ENCODE measurements around the gene TM9SF4.
A peak's percentile ranks its signal among the peaks of the same experiment; 100 is the strongest.

Gene TM9SF4

GRCh38 chr20:32208499-32209154, 99.1 kb downstream of the TM9SF4 start:
- no peak for DNase-seq
- POLR2A ChIA-PET: no interaction called here
- Histone ChIP-seq H3K27me3 (replicated peaks in 2 of 5; ENCODE audit: control insufficient read depth in 4 of 5, insufficient read depth in 5 of 5, low read length in 4 of 5) (no peaks in the 10 kb centered on the region), H3K4me3 (ENCODE audit: control insufficient read depth in 1 of 7, extremely low read depth in 1 of 7, insufficient read depth in 4 of 7, low read depth in 2 of 7, low read length in 6 of 7) (peak overlapping the region in 6 of 7 experiments; percentile 71 to 100 (median 96)), H3K4me1 (ENCODE audit: control extremely low read depth in 1 of 4, control insufficient read depth in 4 of 4, insufficient read depth in 4 of 4, low read length in 3 of 4) (peaks cover 19 to 47% (median 41%) of the 10 kb centered on the region in 4 experiments), H3K9me3 (ENCODE audit: control extremely low read depth in 1 of 5, control insufficient read depth in 4 of 5, insufficient read depth in 2 of 5, low read depth in 1 of 5, low read length in 4 of 5) (no peaks in the 10 kb centered on the region), H3K27ac (ENCODE audit: insufficient read depth in 1 of 2, low read depth in 1 of 2, low read length in 2 of 2, poor library complexity in 1 of 2, severe bottlenecking in 2 of 2) (peak overlapping the region; percentile 64 to 94), H3K36me3 (ENCODE audit: control insufficient read depth in 4 of 4, insufficient read depth in 4 of 4, low read length in 3 of 4) (peaks cover 3 to 36% (median 17%) of the 10 kb centered on the region in 4 experiments)
- WGBS (ENCODE audit: insufficient coverage): 89% methylated on average over 6 of the region's 13 CpGs
- CTCF ChIA-PET: interaction anchor here (2.0 kb wide), 1 partner anchor 10 kb away, joined by 5 read pairs; no protein-coding TSS in a partner anchor

DNA sequence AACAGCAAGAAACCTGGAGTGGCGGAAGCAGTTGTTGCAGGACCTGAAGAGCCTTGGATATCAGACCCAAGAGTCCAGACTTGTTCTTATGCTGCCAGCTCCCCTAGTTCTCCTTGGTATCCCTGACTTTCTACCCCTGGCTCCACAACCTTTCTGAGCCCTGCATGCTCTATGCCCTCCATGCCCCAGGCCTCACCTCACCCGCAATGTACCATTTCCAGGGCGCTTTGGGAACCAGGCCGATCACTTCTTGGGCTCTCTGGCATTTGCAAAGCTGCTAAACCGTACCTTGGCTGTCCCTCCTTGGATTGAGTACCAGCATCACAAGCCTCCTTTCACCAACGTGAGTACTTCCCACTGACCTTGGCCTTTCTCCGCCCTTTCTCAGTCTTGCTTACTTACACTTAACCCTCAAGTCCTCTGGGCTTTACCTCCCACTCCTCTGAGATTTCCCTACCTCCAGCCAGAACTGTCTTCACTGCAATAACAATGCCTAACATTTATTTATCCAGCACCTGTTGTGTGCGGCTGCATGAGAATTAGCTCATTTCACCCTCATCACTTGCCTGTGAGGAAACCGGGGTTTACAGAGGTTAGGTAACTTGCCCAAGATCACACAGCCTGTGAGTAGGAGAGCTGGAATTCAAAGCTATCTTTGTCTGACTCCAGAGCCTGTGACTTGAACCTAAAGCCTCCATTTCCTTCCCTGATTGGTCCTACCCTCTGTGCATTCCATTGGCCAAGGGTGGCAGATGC, 100.5 kb downstream of the TM9SF4 start:
- ChIA-PET POLR2A (interaction anchor here (0.8 kb wide), 1 partner anchor 11 kb away, joined by 3 read pairs; no protein-coding TSS in a partner anchor), CTCF (interaction anchor here (2.0 kb wide), 1 partner anchor 8 kb away, joined by 5 read pairs; no protein-coding TSS in a partner anchor)
- no peak for DNase-seq

DNA sequence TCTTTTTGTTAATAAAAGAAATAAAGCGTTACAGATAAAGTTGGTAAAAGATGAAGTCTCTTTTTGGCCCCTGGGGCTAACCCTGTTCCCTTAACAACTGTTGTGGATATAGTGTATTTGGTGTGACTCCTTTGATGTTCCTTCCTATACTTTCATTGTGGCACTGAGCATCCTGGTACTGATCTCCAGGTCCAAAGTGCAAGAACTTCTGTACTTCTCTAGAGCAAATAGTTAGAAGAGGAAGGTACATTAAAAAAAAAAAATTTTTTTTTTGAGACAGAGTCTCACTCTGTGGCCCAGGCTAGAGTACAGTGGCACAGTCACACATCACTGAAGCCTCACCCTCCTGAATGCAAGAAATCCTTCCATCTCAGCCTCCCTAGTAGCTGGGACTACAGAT, 104.4 kb downstream of the TM9SF4 start:
- H3K36me3 ChIP-seq (ENCODE audit: control insufficient read depth in 4 of 4, insufficient read depth in 4 of 4, low read length in 3 of 4): peaks cover 5 to 68% (median 47%) of the 10 kb centered on the region in 4 experiments
- DNase-seq: no peak
- no peak overlapping the region for H3K4me3 ChIP-seq (ENCODE audit: control insufficient read depth in 1 of 7, extremely low read depth in 1 of 7, insufficient read depth in 4 of 7, low read depth in 2 of 7, low read length in 6 of 7)
- WGBS (ENCODE audit: insufficient coverage): no CpG with 5 or more reads among the region's 1 CpG
- POLR2A ChIA-PET: no interaction called here
- H3K27ac ChIP-seq (ENCODE audit: insufficient read depth in 1 of 2, low read depth in 1 of 2, low read length in 2 of 2, poor library complexity in 1 of 2, severe bottlenecking in 2 of 2): no peak overlapping the region
- H3K4me1 ChIP-seq (ENCODE audit: control extremely low read depth in 1 of 4, control insufficient read depth in 4 of 4, insufficient read depth in 4 of 4, low read length in 3 of 4): peaks cover 0 to 7% (median 1%) of the 10 kb centered on the region in 4 experiments
- CTCF ChIA-PET: no interaction called here
- no peaks in the 10 kb centered on the region for H3K9me3 ChIP-seq (ENCODE audit: control extremely low read depth in 1 of 5, control insufficient read depth in 4 of 5, insufficient read depth in 2 of 5, low read depth in 1 of 5, low read length in 4 of 5)
- H3K27me3 ChIP-seq (replicated peaks in 2 of 5; ENCODE audit: control insufficient read depth in 4 of 5, insufficient read depth in 5 of 5, low read length in 4 of 5): no peaks in the 10 kb centered on the region

More for the DNA sequence above, 100.5 kb downstream of the TM9SF4 start:
- WGBS (ENCODE audit: insufficient coverage): 96% methylated on average over 8 of the region's 9 CpGs
- H3K9me3 ChIP-seq (ENCODE audit: control extremely low read depth in 1 of 5, control insufficient read depth in 4 of 5, insufficient read depth in 2 of 5, low read depth in 1 of 5, low read length in 4 of 5): no peaks in the 10 kb centered on the region
- no peaks in the 10 kb centered on the region for H3K27me3 ChIP-seq (replicated peaks in 2 of 5; ENCODE audit: control insufficient read depth in 4 of 5, insufficient read depth in 5 of 5, low read length in 4 of 5)
- no peak overlapping the region for H3K4me3 ChIP-seq (ENCODE audit: control insufficient read depth in 1 of 7, extremely low read depth in 1 of 7, insufficient read depth in 4 of 7, low read depth in 2 of 7, low read length in 6 of 7)
- peaks cover 3 to 33% (median 22%) of the 10 kb centered on the region in 4 experiments for H3K36me3 ChIP-seq (ENCODE audit: control insufficient read depth in 4 of 4, insufficient read depth in 4 of 4, low read length in 3 of 4)
- H3K27ac ChIP-seq (ENCODE audit: insufficient read depth in 1 of 2, low read depth in 1 of 2, low read length in 2 of 2, poor library complexity in 1 of 2, severe bottlenecking in 2 of 2): no peak overlapping the region
- H3K4me1 ChIP-seq (ENCODE audit: control extremely low read depth in 1 of 4, control insufficient read depth in 4 of 4, insufficient read depth in 4 of 4, low read length in 3 of 4): peaks cover 12 to 36% (median 33%) of the 10 kb centered on the region in 4 experiments

DNA sequence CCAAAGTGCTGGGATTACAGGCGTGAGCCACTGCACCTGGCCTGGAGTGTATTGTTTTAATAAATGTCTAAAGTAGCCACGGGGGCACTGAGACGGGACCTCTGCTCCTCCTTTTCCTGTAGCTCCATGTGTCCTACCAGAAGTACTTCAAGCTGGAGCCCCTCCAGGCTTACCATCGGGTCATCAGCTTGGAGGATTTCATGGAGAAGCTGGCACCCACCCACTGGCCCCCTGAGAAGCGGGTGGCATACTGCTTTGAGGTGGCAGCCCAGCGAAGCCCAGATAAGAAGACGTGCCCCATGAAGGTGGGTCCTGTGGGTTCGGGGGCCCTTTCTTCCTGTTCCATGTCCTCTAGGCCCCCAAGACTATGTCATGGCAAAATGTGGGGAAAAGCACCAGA, 105.6 kb downstream of the TM9SF4 start:
- Histone ChIP-seq H3K9me3 (ENCODE audit: control extremely low read depth in 1 of 5, control insufficient read depth in 4 of 5, insufficient read depth in 2 of 5, low read depth in 1 of 5, low read length in 4 of 5) (no peaks in the 10 kb centered on the region), H3K27ac (ENCODE audit: insufficient read depth in 1 of 2, low read depth in 1 of 2, low read length in 2 of 2, poor library complexity in 1 of 2, severe bottlenecking in 2 of 2) (no peak overlapping the region), H3K4me1 (ENCODE audit: control extremely low read depth in 1 of 4, control insufficient read depth in 4 of 4, insufficient read depth in 4 of 4, low read length in 3 of 4) (no peaks in the 10 kb centered on the region), H3K36me3 (ENCODE audit: control insufficient read depth in 4 of 4, insufficient read depth in 4 of 4, low read length in 3 of 4) (peaks cover 5 to 66% (median 48%) of the 10 kb centered on the region in 4 experiments), H3K27me3 (replicated peaks in 2 of 5; ENCODE audit: control insufficient read depth in 4 of 5, insufficient read depth in 5 of 5, low read length in 4 of 5) (no peaks in the 10 kb centered on the region), H3K4me3 (ENCODE audit: control insufficient read depth in 1 of 7, extremely low read depth in 1 of 7, insufficient read depth in 4 of 7, low read depth in 2 of 7, low read length in 6 of 7) (no peak overlapping the region)
- ChIA-PET CTCF (interaction anchor here (0.6 to 1.8 kb wide), 2 partner anchors 20 to 64 kb away, joined by 3 read pairs; no protein-coding TSS in a partner anchor), POLR2A (no interaction called here)
- WGBS (ENCODE audit: insufficient coverage): 95% methylated on average over 7 of the region's 8 CpGs
- DNase-seq: no peak

DNA sequence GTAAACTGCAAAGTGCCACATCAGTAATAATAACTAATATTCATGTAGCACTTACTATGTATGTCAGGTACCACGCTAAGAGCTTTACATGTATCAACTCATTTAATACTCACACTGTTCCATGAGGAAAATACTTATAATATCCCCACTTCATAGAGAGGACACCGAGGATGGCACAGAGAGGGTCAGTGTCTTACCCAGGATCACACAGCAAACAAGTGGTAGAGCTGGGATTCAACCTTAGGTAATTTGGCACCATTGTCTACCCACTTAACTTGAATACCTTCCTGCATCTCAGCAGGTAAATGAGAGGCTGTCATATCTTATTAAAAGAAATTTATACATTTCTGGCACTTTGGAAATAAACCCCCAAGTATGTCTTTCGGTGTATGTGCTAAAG, 106.2 kb downstream of the TM9SF4 start:
- no peak for DNase-seq
- no peak overlapping the region for H3K4me3 ChIP-seq (ENCODE audit: control insufficient read depth in 1 of 7, extremely low read depth in 1 of 7, insufficient read depth in 4 of 7, low read depth in 2 of 7, low read length in 6 of 7)
- POLR2A ChIA-PET: interaction anchor here (0.6 kb wide), 1 partner anchor 9 kb away, joined by 3 read pairs; no protein-coding TSS in a partner anchor
- H3K4me1 ChIP-seq (ENCODE audit: control extremely low read depth in 1 of 4, control insufficient read depth in 4 of 4, insufficient read depth in 4 of 4, low read length in 3 of 4): no peaks in the 10 kb centered on the region
- H3K27me3 ChIP-seq (replicated peaks in 2 of 5; ENCODE audit: control insufficient read depth in 4 of 5, insufficient read depth in 5 of 5, low read length in 4 of 5): no peaks in the 10 kb centered on the region
- 90% methylated on average over 2 of the region's 3 CpGs for WGBS (ENCODE audit: insufficient coverage)
- H3K36me3 ChIP-seq (ENCODE audit: control insufficient read depth in 4 of 4, insufficient read depth in 4 of 4, low read length in 3 of 4): peaks cover 5 to 62% (median 47%) of the 10 kb centered on the region in 4 experiments
- no peak overlapping the region for H3K27ac ChIP-seq (ENCODE audit: insufficient read depth in 1 of 2, low read depth in 1 of 2, low read length in 2 of 2, poor library complexity in 1 of 2, severe bottlenecking in 2 of 2)
- CTCF ChIA-PET: interaction anchor here (0.6 to 1.8 kb wide), 2 partner anchors 21 to 63 kb away, joined by 3 read pairs; no protein-coding TSS in a partner anchor
- H3K9me3 ChIP-seq (ENCODE audit: control extremely low read depth in 1 of 5, control insufficient read depth in 4 of 5, insufficient read depth in 2 of 5, low read depth in 1 of 5, low read length in 4 of 5): no peaks in the 10 kb centered on the region

- no peak overlapping the region for H3K4me3 ChIP-seq (ENCODE audit: control insufficient read depth in 1 of 7, extremely low read depth in 1 of 7, insufficient read depth in 4 of 7, low read depth in 2 of 7, low read length in 6 of 7)
- H3K36me3 ChIP-seq (ENCODE audit: control insufficient read depth in 4 of 4, insufficient read depth in 4 of 4, low read length in 3 of 4): peaks cover 4 to 63% (median 48%) of the 10 kb centered on the region in 4 experiments
- no peak overlapping the region for H3K27ac ChIP-seq (ENCODE audit: insufficient read depth in 1 of 2, low read depth in 1 of 2, low read length in 2 of 2, poor library complexity in 1 of 2, severe bottlenecking in 2 of 2)
- POLR2A ChIA-PET: interaction anchor here (0.6 kb wide), 1 partner anchor 8 kb away, joined by 3 read pairs; no protein-coding TSS in a partner anchor
- no peaks in the 10 kb centered on the region for H3K27me3 ChIP-seq (replicated peaks in 2 of 5; ENCODE audit: control insufficient read depth in 4 of 5, insufficient read depth in 5 of 5, low read length in 4 of 5)
- no peaks in the 10 kb centered on the region for H3K4me1 ChIP-seq (ENCODE audit: control extremely low read depth in 1 of 4, control insufficient read depth in 4 of 4, insufficient read depth in 4 of 4, low read length in 3 of 4)
- DNase-seq: no peak
- whole genome bisulfite sequencing (ENCODE audit: insufficient coverage): 96% methylated on average over 8 of the region's 13 CpGs
- CTCF ChIA-PET: interaction anchor here (1.8 kb wide), 1 partner anchor 22 kb away, joined by 3 read pairs; no protein-coding TSS in a partner anchor
- H3K9me3 ChIP-seq (ENCODE audit: control extremely low read depth in 1 of 5, control insufficient read depth in 4 of 5, insufficient read depth in 2 of 5, low read depth in 1 of 5, low read length in 4 of 5): no peaks in the 10 kb centered on the region
Observed at GRCh38 chr20:32216179-32217142, 106.9 kb downstream of the TM9SF4 start.

Data from common myeloid progenitor, CD34-positive (primary cell).